Hepatocyte (in vitro differentiated cells): ENCODE results near the gene PCDHB6.
"Not testable (repeated sequence)": the region's sequence is repeated elsewhere in the genome, so short reads cannot be mapped to it uniquely, and the experiment has no call there.

ENCODE experiments used
- EZH2 ChIP-seq: fragments of 200-600 bp; sonication (generic); IDR thresholded peaks from 2 replicates; pipeline ENCODE4 v1.6.1; 2016; ENCODE audit warnings: antibody characterized with exemption, mild to moderate bottlenecking, borderline replicate concordance
- EZH2phosphoT487 ChIP-seq: fragments of 200-600 bp; sonication (generic); IDR thresholded peaks from one replicate; pipeline ENCODE4 v1.6.1; 2018; ENCODE audit warnings: antibody characterized with exemption, mild to moderate bottlenecking, low read depth, moderate library complexity; ENCODE audit not compliant: unreplicated experiment, severe bottlenecking
- TF ChIP-seq, protein P1 (sequence below): fragments of 200-600 bp; sonication (generic); IDR thresholded peaks from 2 replicates; pipeline ENCODE4 v1.5.1; 2016; ENCODE audit warnings: antibody characterized with exemption, mild to moderate bottlenecking; ENCODE audit not compliant: poor library complexity

DNA sequence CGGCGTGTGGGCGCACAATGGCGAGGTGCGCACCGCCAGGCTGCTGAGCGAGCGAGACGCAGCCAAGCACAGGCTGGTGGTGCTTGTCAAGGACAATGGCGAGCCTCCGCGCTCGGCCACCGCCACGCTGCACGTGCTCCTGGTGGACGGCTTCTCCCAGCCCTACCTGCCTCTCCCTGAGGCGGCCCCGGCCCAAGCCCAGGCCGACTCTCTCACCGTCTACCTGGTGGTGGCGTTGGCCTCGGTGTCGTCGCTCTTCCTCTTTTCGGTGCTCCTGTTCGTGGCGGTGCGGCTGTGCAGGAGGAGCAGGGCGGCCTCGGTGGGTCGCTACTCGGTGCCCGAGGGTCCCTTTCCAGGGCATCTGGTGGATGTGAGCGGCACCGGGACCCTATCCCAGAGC lies 2.2 kb downstream of the PCDHB6 start:
- TF ChIP-seq, protein P1, sequence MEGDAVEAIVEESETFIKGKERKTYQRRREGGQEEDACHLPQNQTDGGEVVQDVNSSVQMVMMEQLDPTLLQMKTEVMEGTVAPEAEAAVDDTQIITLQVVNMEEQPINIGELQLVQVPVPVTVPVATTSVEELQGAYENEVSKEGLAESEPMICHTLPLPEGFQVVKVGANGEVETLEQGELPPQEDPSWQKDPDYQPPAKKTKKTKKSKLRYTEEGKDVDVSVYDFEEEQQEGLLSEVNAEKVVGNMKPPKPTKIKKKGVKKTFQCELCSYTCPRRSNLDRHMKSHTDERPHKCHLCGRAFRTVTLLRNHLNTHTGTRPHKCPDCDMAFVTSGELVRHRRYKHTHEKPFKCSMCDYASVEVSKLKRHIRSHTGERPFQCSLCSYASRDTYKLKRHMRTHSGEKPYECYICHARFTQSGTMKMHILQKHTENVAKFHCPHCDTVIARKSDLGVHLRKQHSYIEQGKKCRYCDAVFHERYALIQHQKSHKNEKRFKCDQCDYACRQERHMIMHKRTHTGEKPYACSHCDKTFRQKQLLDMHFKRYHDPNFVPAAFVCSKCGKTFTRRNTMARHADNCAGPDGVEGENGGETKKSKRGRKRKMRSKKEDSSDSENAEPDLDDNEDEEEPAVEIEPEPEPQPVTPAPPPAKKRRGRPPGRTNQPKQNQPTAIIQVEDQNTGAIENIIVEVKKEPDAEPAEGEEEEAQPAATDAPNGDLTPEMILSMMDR = not testable (repeated sequence)
- not testable (repeated sequence) for TF ChIP-seq EZH2, EZH2phosphoT487
